HepG2 (cell line): ENCODE results near the gene KCNJ6. TPM values are rescaled to one million over a fixed set of nuclear protein-coding genes. Genes with fewer than 3 reads are reported as not detected.
A peak's percentile ranks its signal among the peaks of the same experiment; 100 is the strongest.
"Not testable (repeated sequence)": the region's sequence is repeated elsewhere in the genome, so short reads cannot be mapped to it uniquely, and the experiment has no call there.

Source experiments
- ATAC-seq: fragments of 200-7000 bp; cut with Tn5 transposase; 3 replicates; pipeline ENCODE4 v1.9.1; 2020; ENCODE audit warnings: mild to moderate bottlenecking, moderate library complexity
- BruUV-seq: library from RNA; stranded (reverse); fragments of 400-500 nt; replicated peaks from 2 replicates; lab custom pipeline; 2021; lab: Mats Ljungman, UMichigan
- CTCF ChIA-PET: fragments of 300-600 bp; formaldehyde crosslinking; extraction: SDS; loops from one replicate; lab custom pipeline; 2021; ENCODE audit warnings: low total read pairs, inconsistent platforms, low intra/inter-chr PET ratio; lab: Yijun Ruan, JAX
- POLR2A ChIA-PET: fragments of 350-600 bp; sonication (Branson Sonifier 250); formaldehyde crosslinking; loops from one replicate; lab custom pipeline; 2020; ENCODE audit warnings: antibody characterized with exemption, inconsistent platforms; lab: Yijun Ruan, JAX
- DNase-seq: peaks from one replicate; pipeline ENCODE4 v3.0.0-alpha.2; 2015; ENCODE audit warnings: low spot score
- FAIRE-seq: peaks from 3 replicates; lab custom pipeline; 2011; peaks lifted over from hg19 to GRCh38; lab: Jason Lieb, UNC
- H2AFZ ChIP-seq: one replicate; pipeline ENCODE4 v1.6.1; 2011; ENCODE audit warnings: low read length, inconsistent platforms
- H3K27ac ChIP-seq: fragments of 300-600 bp; 3 replicates; pipeline ENCODE4 v1.8.0; 2011; ENCODE audit warnings: mixed run types, mild to moderate bottlenecking, mixed read lengths, low read length, inconsistent platforms; ENCODE audit not compliant: insufficient read depth; ENCODE audit errors: extremely low read length
- H3K27me3 ChIP-seq, 2 experiments: fragments of 200-600 bp in 1 of 2; 2 replicates in 1 of 2; 3 replicates in 1 of 2; pipeline versions ENCODE4 v1.6.0 to v1.8.0; 2011; ENCODE audit warnings: low read length in 2 of 2, mild to moderate bottlenecking in 2 of 2, moderate library complexity in 2 of 2, inconsistent platforms in 1 of 2; ENCODE audit not compliant: insufficient read depth in 2 of 2, control insufficient read depth in 1 of 2
- H3K36me3 ChIP-seq, 2 experiments: fragments of 200-600 bp in 1 of 2; replicated peaks in 1 of 2; 2 replicates in 1 of 2; 3 replicates in 1 of 2; pipeline versions ENCODE4 v1.5.1 to v1.8.0; 2011; ENCODE audit warnings: low read length in 2 of 2, inconsistent platforms in 1 of 2; ENCODE audit not compliant: insufficient read depth in 2 of 2, control insufficient read depth in 1 of 2
- H3K4me1 ChIP-seq: 2 replicates; pipeline ENCODE4 v1.5.1; 2012; ENCODE audit warnings: low read length, inconsistent platforms; ENCODE audit not compliant: insufficient read depth
- H3K4me2 ChIP-seq: 2 replicates; pipeline ENCODE4 v1.6.0; 2011; ENCODE audit warnings: low read depth, low read length, inconsistent platforms
- H3K4me3 ChIP-seq, 3 experiments: fragments of 200-600 bp in 1 of 3; sonication (generic), shearing (Covaris generic) in 1 of 3; replicated peaks in 1 of 3; 2 replicates each; pipeline ENCODE4 v1.5.1; 2011 to 2016; ENCODE audit warnings: low read length in 3 of 3, inconsistent platforms in 2 of 3, low read depth in 2 of 3, mild to moderate bottlenecking in 2 of 3, control low read depth in 1 of 3, mixed read lengths in 1 of 3; ENCODE audit not compliant: insufficient read depth in 1 of 3
- H3K79me2 ChIP-seq: one replicate; pipeline ENCODE4 v1.6.1; 2011; ENCODE audit warnings: low read length, inconsistent platforms; ENCODE audit not compliant: insufficient read depth
- H3K9ac ChIP-seq: 2 replicates; pipeline ENCODE4 v1.6.0; 2011; ENCODE audit warnings: mild to moderate bottlenecking, low read depth, low read length, inconsistent platforms; ENCODE audit not compliant: insufficient read depth
- H3K9me3 ChIP-seq: 2 replicates; pipeline ENCODE4 v1.5.1; 2012; ENCODE audit warnings: mild to moderate bottlenecking, low read length
- H4K20me1 ChIP-seq: 2 replicates; pipeline ENCODE4 v1.6.0; 2011; ENCODE audit warnings: inconsistent platforms, mild to moderate bottlenecking, low read length, moderate library complexity; ENCODE audit not compliant: insufficient read depth
- FOXA3 ChIP-seq: IDR thresholded peaks from 2 replicates; pipeline ENCODE4 v1.6.1; 2016; ENCODE audit warnings: missing genetic modification reagents, missing compliant biosample characterization
- GFI1 ChIP-seq: sonication (generic); formaldehyde crosslinking; IDR thresholded peaks from 2 replicates; pipeline ENCODE4 v1.5.0; 2020; ENCODE audit warnings: missing genetic modification reagents, mild to moderate bottlenecking, borderline replicate concordance
- HIVEP1 ChIP-seq: sonication (generic); formaldehyde crosslinking; IDR thresholded peaks from 2 replicates; pipeline ENCODE4 v1.4.0; 2020; ENCODE audit warnings: mild to moderate bottlenecking, missing genetic modification reagents
- MYNN ChIP-seq: sonication (generic); formaldehyde crosslinking; IDR thresholded peaks from 2 replicates; pipeline ENCODE4 v1.4.0; 2020; ENCODE audit warnings: mild to moderate bottlenecking, low read depth, missing genetic modification reagents
- ZNF136 ChIP-seq: sonication (generic); formaldehyde crosslinking; IDR thresholded peaks from 2 replicates; pipeline ENCODE4 v1.8.1; 2022; ENCODE audit warnings: low read depth, mild to moderate bottlenecking, moderate library complexity, missing genetic modification reagents
- WGBS: methylation state at CpG from one replicate; pipeline ENCODE4 v1.1.6; 2017; ENCODE audit warnings: low lambda C conversion rate; 5-methylcytosine and 5-hydroxymethylcytosine counted together
- in situ Hi-C: cut with HindIII; loops from 2 replicates; pipeline ENCODE4 v1.10.0; 2017; ENCODE audit warnings: low pct_unique_long_range_greater_than_20kb; ENCODE audit not compliant: extremely low pct_ligation_motif_present
- intact Hi-C: fragments of 100-400 bp; cut with micrococcal nuclease; formaldehyde crosslinking; loops from one replicate; pipeline ENCODE4 v1.10.0; 2022; ENCODE audit not compliant: unreplicated experiment
- polyA plus RNA-seq, 8 experiments: library from polyadenylated mRNA; depleted of rRNA in 3 of 8; stranded (reverse) in 7 of 8; unstranded in 1 of 8; fragments of >200 nt; fragmentation: Illumina TruSeq in 4 of 8; extraction: Trizol in 4 of 8; gene quantifications; 2 replicates each; pipeline versions ENCODE4 v1.2.1 to v1.2.3, GENCODE V29; 2011 to 2016; ENCODE audit warnings: low read depth in 4 of 8, missing spikeins in 1 of 8, mixed read lengths in 1 of 8; ENCODE audit not compliant: insufficient read depth in 1 of 8
- total RNA-seq, 5 experiments: library from RNA; depleted of rRNA; stranded (reverse); fragments of >200 nt; fragmentation: Illumina TruSeq; extraction: Trizol; gene quantifications; 2 replicates each; pipeline ENCODE4 v1.2.3, GENCODE V29; 2016; ENCODE audit warnings: low read depth in 1 of 5
- TF ChIP-seq, protein P1 (sequence below): sonication (generic); formaldehyde crosslinking; IDR thresholded peaks from 2 replicates; pipeline ENCODE4 v1.5.0; 2020; ENCODE audit warnings: mild to moderate bottlenecking, missing genetic modification reagents, borderline replicate concordance
- TF ChIP-seq, protein P2 (sequence below): sonication (generic); formaldehyde crosslinking; IDR thresholded peaks from 2 replicates; pipeline ENCODE4 v1.5.0; 2020; ENCODE audit warnings: missing genetic modification reagents

The KCNJ6 gene
- total and polyA plus RNA-seq, 2 of the 13 experiments (the other 11 are each of a cell fraction or from before 2014, with no cell fraction given): not detected

DNA sequence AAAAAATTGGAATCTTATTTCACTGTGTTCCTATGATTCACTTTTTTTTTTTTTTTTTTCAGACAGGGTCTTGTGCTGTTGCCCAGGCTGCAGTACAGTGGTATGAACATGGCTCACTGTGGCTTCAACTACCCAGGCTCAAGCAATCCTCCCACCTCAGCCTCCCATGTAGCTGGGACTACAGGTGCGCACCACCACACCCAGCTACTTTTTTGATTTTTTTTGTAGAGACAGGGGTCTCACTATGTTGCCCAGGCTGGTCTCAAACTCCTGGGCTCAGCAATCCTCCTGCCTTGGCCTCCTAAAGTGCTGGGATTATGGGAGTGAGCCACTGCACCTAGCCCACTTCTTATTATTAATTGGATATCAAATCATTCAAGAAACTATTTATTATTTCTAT, 339.3 kb downstream of the KCNJ6 start:
- 100% methylated on average over 1 of the region's 1 CpG for WGBS
- FAIRE-seq, in situ Hi-C loops, H3K27me3 ChIP-seq, H3K4me2 ChIP-seq, H3K36me3 ChIP-seq, ATAC-seq, BruUV-seq, CTCF ChIA-PET, intact Hi-C loops, H4K20me1 ChIP-seq, H3K79me2 ChIP-seq, DNase-seq, POLR2A ChIA-PET, H3K4me3 ChIP-seq, H3K9ac ChIP-seq, H3K27ac ChIP-seq, H2AFZ ChIP-seq: not testable (repeated sequence)
- Histone ChIP-seq H3K9me3 (peaks cover 12% of the 10 kb centered on the region; the same call in 1 of the 2 replicates), H3K4me1 (peaks cover 13% of the 10 kb centered on the region)

DNA sequence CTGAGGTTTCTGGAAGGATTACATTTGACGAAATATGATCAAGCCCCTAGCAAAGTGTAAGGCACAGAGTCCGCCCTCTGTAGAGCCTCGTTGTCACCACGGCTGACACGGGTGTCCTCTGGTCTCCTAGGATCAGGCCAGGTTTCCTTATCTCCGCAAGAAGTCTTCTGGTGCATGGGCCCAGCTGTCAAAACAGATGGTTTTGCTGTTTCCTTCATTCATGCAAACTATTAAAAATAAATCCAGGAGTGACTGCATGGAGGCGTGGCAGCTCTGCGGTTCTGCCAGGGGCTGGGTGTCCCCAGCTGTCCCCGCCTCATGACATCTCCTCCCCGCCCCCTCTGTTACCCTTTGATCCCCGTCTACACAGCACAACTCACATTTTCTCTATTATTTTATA, 340.7 kb downstream of the KCNJ6 start:
- no peak for FAIRE-seq
- ChIA-PET CTCF (no interaction called here), POLR2A (no interaction called here)
- in situ Hi-C loops (no loop called here), intact Hi-C loops (no loop called here)
- H3K27ac ChIP-seq: no peak overlapping the region
- no peaks in the 10 kb centered on the region for H3K36me3 ChIP-seq
- peaks cover 20% of the 10 kb centered on the region for H3K4me1 ChIP-seq
- H3K9ac ChIP-seq: no peak overlapping the region
- H4K20me1 ChIP-seq: no peaks in the 10 kb centered on the region
- peak overlapping the region; percentile 54 for H2AFZ ChIP-seq
- 17% methylated on average over 6 of the region's 11 CpGs for WGBS
- peak overlapping the region; percentile 69 for H3K4me2 ChIP-seq
- no peaks in the 10 kb centered on the region for H3K79me2 ChIP-seq
- ATAC-seq: peak; percentile 71
- peaks cover 12% of the 10 kb centered on the region; the same call in 1 of the 2 replicates for H3K9me3 ChIP-seq
- peak overlapping the region in 2 of 3 experiments; percentile 23 to 47; a peak in 3 of 6 replicates for H3K4me3 ChIP-seq
- no TSS peak for BruUV-seq
- DNase-seq: no peak
- H3K27me3 ChIP-seq: peaks cover 0 to 5% of the 10 kb centered on the region in 2 experiments; a peak in 1 of 5 replicates
- TF ChIP-seq FOXA3 (CRISPR knock-in tag): no peak
- TF ChIP-seq, protein P1, sequence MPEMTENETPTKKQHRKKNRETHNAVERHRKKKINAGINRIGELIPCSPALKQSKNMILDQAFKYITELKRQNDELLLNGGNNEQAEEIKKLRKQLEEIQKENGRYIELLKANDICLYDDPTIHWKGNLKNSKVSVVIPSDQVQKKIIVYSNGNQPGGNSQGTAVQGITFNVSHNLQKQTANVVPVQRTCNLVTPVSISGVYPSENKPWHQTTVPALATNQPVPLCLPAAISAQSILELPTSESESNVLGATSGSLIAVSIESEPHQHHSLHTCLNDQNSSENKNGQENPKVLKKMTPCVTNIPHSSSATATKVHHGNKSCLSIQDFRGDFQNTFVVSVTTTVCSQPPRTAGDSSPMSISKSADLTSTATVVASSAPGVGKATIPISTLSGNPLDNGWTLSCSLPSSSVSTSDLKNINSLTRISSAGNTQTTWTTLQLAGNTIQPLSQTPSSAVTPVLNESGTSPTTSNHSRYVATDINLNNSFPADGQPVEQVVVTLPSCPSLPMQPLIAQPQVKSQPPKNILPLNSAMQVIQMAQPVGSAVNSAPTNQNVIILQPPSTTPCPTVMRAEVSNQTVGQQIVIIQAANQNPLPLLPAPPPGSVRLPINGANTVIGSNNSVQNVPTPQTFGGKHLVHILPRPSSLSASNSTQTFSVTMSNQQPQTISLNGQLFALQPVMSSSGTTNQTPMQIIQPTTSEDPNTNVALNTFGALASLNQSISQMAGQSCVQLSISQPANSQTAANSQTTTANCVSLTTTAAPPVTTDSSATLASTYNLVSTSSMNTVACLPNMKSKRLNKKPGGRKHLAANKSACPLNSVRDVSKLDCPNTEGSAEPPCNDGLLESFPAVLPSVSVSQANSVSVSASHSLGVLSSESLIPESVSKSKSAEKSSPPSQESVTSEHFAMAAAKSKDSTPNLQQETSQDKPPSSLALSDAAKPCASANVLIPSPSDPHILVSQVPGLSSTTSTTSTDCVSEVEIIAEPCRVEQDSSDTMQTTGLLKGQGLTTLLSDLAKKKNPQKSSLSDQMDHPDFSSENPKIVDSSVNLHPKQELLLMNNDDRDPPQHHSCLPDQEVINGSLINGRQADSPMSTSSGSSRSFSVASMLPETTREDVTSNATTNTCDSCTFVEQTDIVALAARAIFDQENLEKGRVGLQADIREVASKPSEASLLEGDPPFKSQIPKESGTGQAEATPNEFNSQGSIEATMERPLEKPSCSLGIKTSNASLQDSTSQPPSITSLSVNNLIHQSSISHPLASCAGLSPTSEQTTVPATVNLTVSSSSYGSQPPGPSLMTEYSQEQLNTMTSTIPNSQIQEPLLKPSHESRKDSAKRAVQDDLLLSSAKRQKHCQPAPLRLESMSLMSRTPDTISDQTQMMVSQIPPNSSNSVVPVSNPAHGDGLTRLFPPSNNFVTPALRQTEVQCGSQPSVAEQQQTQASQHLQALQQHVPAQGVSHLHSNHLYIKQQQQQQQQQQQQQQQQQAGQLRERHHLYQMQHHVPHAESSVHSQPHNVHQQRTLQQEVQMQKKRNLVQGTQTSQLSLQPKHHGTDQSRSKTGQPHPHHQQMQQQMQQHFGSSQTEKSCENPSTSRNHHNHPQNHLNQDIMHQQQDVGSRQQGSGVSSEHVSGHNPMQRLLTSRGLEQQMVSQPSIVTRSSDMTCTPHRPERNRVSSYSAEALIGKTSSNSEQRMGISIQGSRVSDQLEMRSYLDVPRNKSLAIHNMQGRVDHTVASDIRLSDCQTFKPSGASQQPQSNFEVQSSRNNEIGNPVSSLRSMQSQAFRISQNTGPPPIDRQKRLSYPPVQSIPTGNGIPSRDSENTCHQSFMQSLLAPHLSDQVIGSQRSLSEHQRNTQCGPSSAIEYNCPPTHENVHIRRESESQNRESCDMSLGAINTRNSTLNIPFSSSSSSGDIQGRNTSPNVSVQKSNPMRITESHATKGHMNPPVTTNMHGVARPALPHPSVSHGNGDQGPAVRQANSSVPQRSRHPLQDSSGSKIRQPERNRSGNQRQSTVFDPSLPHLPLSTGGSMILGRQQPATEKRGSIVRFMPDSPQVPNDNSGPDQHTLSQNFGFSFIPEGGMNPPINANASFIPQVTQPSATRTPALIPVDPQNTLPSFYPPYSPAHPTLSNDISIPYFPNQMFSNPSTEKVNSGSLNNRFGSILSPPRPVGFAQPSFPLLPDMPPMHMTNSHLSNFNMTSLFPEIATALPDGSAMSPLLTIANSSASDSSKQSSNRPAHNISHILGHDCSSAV (CRISPR knock-in tag): no peak
- TF ChIP-seq HIVEP1 (CRISPR knock-in tag): no peak
- TF ChIP-seq, protein P2, sequence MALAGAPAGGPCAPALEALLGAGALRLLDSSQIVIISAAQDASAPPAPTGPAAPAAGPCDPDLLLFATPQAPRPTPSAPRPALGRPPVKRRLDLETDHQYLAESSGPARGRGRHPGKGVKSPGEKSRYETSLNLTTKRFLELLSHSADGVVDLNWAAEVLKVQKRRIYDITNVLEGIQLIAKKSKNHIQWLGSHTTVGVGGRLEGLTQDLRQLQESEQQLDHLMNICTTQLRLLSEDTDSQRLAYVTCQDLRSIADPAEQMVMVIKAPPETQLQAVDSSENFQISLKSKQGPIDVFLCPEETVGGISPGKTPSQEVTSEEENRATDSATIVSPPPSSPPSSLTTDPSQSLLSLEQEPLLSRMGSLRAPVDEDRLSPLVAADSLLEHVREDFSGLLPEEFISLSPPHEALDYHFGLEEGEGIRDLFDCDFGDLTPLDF (CRISPR knock-in tag): no peak
- no peak for TF ChIP-seq MYNN (CRISPR knock-in tag)
- no peak for TF ChIP-seq GFI1 (CRISPR knock-in tag)
- TF ChIP-seq ZNF136 (CRISPR knock-in tag): no peak
